ENCODE results near the gene PCIF1.
A peak's percentile ranks its signal among the peaks of the same experiment; 100 is the strongest.
"Not testable (repeated sequence)": the region's sequence is repeated elsewhere in the genome, so short reads cannot be mapped to it uniquely, and the experiment has no call there.

Gene PCIF1

DNA sequence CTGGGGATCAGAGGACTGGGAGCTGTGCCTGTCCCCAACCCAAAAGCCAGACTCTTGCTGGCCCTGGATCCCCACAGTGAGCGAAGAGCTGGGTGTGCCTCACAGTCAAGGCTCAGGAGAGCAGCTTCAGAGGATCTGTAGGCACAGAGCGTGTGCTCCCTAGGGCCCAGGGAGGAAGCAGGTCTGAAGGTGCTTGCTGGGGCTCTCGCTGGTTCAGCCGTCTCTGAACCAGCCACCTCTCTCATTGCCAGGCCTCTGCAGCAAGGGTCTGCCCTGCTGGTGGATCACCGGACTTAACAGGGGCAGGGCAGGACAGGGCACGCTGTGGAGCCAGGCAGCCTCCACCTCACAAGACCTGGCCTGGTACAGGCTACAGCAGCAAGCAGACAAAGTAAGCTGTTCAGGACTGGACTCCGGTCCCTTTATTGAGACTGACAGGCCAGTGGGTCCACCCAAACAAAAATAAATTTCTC lies 13.8 kb downstream of the PCIF1 start:
- no peak for DNase-seq

DNA sequence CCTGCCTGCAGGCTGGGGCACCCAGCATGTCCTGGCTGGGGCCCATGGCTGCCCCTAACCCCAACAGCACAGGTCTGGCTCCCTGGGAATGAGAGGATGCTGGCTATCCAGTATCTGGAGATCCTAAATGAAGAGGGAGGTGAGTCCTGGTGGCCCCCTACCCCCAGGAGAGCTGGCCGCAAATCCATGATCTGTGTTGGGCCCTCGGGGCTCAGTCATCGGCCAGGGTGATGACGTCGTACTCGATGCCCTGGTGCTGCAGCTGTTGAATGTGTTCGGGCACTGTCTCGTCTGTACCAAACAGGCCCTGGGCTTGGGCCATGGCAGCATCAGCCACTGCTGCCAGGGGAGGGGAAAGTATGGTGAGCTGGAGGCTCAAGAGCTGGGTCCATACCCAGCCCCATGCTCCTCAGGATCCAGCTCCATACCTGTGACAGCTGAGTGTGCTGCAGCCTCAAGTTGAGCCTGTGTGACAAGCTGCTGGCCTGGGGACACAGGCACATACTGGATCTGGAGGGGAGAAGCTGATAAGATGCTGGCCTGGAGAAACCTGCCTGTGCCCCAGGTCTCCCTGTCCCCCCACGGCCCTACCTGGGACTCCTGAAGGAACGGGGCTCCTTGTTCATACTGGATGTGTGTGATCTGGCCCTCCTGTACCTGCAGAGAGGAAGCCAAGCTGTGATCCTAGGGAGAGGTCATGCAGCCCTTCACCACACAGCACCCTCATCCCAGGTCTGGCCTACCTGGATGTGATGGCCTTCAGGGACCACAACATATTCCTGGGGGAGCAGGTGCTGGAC lies 14.5 kb downstream of the PCIF1 start:
- no peak for DNase-seq

DNA sequence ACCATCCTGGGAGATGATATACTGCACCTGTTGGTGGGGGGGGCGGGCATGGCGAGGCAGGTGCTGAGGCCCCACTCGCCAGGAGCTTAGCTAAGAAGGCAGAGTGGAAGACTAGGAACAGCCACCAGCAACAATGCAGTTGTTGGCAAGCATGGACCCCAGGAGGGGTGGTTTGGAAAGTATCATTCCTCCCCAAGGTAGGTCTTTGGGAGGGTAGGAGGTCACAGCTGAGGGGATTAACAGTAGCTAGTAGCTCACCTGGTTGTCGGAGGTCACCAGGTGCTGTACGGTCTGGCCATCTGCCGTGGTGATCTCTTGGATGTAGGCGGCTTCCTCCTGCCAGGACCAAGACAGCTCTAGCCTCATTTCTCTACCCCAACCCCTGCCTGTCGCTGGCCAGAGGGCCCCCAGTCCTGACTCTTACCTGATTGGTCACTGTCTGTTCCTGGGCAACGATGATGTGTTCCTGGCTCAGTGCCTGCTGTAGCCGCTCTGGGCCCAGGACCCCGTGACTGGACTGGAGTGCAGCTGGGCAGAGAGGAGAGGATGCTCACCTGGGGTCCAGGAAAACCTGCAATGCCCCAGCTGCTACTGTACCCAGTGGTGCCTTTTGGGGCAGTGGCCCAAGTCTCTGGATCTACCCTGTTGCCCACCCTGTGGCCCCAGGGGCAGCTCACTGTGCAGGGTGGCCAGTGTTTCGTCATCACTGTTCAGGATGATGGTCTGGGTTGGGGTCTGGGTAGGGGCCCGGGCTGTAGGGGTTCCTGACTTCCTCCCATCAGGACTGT lies 15.3 kb downstream of the PCIF1 start:
- DNase-seq, result no peak

DNA sequence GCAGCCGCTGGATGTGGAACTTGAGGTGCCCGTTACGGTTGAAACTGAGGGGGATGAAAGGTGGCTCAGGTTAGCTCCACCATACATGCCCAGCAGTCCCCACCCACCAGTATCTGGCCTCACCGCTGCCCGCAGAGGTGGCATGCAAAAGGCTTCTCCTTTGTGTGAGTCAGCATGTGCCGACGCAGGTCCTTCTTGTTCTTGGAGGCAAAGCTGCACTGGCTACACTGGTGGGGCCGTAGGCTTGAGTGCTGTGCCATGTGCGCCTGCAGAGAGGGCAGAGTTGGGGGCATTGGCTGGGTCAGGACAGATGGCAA lies 15.8 kb downstream of the PCIF1 start:
- DNase-seq, result no peak

DNA sequence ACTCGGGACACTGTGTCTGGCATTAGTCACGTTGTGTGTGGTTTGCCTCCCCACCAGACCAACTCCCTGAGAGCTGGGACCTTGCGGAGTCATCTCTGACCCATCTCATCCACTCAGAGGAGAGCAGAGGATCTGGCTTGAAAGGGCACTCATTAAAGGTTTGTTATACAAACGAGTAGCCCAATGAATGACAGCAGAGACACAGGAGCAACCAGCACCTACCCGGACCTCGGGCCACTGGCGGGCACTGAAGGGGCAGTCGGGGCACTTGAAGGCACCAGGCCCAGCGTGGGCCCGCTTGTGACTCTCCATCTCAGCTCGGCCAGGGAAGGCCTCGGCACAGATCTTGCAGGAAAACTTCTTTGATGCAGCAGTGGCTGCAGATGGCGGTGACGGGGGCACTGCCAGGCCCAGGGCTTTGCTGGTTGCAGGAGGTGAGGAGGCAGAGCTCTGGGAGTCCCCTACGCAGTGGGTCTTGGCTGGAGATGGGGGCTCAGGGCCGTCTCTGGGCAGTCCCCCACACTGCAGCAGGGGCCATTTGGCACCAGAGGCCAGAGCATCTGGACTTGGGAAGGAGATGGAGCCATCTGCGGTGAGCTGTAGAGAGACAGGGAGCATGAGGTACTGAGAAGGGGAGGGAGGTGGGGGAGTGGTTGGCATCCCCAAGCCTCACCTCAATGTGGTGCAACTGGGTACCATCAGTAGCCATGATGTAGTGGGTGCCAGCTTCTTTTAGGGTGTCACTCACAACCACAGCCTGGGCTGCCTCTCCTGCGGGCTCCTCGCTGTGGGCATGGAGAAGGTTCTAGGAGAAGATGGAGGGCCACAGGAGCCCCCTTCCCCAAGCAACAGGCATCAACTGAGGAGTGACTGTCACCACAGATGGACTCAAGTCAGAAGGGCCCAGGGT lies 17.7 kb downstream of the PCIF1 start:
- no peak for DNase-seq

DNA sequence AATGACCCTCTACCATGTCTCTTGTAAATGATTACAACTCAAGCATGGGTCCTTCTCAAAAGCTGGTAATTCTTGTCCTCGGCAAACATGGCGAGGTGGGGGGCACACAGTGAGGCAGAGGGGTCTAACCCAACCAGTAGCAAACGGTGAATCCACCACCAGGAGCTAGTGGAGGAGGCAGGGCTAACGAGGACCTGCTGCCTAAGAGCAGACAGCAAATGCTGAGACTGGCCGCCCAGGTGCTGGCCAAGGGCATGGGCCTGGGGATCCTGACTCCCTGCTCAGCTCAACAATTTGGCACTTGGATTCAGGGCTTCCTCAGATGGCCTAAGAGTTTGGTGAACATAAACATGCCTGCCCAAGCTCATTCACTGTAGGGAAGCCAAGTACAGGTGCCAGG lies 18.4 kb downstream of the PCIF1 start:
- no peak for DNase-seq

DNA sequence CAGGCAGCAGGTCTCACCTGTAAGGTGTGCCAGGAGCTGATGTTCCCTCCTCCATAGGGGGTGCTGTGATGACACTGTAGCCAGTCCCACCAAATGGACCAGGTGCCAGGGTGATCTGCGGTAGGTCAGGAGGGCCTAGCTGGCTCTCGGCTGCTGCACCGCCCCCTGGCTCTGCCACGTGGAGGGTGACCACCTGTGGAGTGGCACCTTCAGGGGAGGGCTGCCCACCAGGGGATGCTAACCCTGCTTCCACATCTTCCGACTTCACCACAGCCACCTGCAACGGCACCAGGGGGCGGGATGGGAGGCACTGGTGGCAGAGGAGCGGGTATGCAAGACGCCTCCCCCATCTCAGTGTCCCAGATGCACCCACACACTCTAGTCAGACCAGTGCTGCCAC lies 19.2 kb downstream of the PCIF1 start:
- DNase-seq, result no peak

DNA sequence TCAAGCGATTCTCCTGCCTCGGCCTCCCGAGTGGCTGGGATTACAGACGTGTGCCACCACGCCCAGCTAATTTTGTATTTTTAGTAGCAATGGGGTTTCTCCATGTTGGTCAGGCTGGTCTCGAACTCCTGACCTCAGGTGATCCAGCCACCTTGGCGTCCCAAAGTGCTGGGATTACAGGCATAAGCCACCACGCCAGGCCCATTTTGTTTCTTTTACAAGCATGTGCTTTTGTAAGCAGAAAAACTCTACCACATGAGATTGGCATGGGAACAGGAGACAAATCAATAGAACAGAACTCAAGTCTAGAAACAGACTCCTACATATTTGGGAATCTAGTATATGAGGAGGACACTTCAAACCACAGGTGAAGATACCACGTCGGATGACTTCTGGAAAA lies 21.8 kb downstream of the PCIF1 start:
- DNase-seq, result not testable (repeated sequence)

DNA sequence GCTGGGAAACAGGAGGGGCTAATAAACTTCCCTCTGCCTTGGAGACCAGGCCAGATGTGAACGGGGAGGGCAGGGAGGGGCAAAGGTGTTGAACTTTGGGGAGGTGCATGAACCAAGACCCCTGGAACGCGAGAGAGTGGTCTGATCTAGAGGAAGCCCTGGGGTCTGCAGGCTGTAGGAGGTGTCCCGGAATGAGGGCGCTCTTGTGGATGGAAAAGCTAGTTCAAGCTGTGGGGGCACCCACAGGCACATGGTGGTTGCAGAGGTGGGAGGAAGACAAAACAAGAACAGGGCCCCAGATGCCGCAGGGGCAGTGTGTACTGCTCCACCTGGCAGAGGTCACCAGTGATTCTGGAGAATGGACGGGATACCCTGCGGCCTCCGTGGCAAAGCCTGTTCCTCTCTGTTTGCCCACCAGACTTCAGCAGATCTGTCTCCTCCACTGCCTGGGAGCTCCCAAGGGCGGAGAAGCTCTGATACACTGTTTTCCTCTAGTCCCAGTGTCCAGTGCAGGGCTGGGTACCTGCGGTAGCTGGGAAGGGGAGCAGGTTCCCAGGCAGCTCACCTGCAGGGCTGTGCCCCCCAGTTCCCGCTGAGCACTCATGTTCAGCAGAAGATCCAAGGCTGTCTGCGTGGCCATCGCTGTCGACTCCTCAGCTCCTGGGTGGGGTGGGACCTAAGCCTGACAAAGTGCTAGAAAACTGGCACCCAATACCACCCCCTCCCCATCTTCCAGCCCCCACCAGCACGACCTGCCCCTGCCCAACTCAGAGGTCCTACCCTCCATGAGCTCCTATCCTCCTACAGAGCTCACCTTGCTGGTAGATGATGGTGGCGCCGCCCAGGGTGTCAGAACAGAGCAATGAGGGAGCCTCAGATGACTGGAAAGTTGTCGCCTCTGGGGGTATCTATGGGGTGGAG lies 22.8 kb downstream of the PCIF1 start:
- no peak for DNase-seq

DNA sequence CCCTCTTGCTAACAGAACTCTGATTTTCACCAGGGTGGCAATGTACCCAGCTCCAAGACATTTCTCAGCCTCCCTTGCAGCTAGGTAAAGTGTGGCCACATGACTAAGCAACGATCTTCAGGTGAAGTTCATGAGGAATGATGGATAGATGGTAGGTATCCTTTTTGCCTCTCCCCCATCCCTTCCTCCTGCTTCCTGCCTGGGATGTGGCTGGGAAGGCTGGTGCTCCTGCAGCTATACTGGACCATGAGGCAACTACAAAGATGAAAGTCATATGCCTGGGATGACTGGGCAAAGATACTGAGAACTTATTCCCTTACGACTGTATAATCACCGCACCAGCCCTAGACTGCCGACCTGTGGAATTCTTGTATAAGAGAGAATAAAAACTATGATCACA lies 24.1 kb downstream of the PCIF1 start:
- no peak for DNase-seq

DNA sequence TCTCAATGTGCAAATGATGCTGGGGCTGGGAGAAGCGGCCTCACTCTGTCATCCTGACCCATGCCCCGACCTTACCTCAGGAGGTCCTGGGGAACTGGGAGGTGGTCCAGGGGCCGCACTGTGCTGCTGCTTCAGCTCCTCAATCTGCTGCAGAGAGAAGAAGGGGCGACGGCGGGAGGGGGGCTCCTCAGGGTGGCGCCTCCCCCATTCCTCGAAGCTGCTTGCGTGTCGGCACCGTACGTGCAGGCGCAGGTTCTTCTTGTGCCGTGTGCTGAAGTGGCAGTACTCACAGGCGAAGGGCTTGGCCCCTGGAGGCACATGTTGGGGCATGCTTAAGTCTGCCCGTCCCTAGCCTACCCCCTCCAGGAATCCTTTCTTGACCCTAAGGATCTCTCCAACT lies 24.6 kb downstream of the PCIF1 start:
- no peak for DNase-seq

DNA sequence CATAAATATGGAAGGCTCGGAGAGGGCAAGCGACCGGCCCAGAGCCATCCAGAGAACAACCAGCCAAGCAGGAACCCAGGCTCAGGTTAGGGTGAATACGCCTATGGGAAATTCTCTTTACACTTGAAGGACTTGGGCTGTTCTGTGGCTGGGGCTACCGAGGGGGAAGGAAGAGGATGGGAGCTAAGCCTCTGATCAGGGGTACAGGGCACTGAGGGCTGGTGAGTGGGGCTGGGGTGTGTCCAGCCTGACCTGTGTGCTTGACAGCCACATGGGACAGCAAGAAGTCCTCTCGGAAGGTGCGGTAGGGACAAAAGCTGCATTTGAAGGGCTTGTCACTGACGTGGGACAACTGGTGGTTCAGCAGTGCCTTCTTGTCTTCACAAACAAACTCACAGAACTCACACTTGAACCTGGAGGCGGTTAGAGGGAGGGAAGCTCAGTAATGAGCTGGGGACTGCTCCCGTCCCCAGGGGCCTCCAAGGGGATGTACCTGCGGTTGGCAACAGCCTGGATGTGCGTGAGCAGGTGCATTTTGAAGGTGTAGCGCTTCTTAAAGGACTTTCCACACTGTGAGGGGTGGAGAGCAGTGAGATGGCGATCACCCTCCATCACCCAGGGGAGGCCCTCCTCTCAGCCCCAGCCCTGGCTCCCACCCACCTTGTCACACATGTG lies 25.6 kb downstream of the PCIF1 start:
- DNase-seq, result no peak

DNA sequence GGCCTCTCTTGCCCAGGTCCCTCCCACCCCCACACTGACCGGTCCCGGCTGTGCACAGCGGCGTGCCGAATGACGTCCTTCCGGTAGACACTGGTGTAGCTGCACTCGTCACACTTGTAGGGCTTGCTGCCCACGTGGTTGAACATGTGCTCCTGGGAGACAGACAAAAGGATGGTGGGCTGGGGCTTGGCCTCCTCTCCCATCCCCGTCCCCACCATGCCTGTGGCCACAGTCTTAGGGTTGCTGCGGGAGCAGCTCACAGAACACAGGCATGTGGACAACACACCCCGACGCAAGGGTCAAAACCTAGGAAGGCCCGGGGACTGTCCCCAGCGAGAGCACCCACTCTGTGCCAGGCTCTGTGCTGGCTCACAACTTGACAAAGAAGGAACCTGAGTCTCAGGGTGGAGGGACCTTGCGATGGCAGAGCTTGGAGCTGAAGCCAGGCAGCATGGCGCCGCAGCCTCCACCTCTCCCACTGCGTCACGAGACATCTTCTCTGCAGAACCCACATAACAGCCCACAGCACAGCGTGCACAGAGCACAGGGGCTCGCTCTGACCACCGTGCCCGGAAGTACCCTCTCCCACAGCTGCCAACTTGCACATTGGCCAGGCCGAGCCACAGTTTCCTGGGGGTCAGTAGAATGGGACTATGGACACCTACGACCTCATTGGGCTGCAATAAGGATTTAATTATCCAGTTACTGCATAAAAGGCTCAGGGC lies 27.7 kb downstream of the PCIF1 start:
- DNase-seq, result no peak

DNA sequence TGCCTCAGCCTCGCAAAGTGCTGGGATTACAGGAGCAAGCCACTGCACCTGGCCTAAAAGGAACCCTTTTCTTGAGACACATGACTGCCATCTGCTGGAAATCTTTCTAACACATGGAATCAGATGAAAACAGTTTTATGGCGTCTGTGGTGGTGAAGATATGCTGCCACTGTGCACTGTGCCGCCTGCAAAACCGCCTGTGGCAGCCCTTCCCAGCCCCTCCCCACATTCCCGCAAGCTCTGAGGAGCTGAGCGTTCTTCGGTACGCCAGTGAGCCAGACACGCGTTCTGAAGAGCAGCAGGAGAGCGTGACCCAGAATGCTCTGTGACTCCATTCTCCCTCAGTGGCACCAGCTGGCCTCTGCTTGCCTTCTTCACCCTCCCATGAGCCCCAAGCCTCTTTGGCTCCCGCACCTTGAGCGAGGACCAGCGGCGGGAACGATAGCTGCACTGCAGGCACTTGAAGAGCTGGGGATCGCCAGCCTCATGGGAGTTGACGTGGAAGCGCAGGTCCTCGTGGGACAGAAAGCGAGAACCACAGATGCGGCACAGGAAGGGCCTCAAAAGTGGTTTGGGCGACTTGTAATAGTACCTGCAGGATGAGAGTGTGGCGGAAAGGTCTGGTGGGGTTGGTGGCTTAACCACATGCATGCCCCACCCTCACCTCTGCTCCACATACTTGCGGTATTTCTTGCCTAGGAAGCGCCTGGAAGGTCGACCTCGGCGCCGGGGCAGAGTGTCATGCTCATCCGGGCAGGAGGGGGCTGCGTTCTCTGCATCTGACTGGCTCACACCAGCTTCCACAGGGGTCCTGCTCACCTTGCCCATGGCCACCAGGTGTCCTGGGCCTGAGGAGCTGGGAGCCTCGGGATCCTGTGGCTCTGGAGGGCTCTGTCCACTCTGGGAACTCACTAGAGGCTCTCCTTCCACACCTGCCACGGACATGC lies 28.8 kb downstream of the PCIF1 start:
- peak; percentile 47 for DNase-seq

DNA sequence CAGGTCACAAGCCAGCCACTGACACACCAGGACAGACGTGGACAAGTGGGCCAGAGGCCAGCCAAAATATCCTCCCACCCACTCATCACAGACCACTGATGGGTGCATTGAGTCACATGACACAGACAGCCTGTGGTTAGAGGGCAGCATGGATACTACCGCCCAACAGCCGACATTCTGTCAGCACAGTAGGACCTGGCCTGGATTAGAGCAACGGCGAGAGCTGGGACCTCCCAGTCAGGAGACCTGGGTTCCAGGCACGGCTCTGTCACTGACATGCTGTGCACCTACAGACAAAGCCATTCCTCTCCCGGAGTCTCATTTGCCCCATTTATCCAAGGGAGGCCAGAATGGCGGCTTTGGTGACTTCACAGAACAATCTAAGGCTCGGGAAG lies 29.5 kb downstream of the PCIF1 start:
- DNase-seq, result no peak

DNA sequence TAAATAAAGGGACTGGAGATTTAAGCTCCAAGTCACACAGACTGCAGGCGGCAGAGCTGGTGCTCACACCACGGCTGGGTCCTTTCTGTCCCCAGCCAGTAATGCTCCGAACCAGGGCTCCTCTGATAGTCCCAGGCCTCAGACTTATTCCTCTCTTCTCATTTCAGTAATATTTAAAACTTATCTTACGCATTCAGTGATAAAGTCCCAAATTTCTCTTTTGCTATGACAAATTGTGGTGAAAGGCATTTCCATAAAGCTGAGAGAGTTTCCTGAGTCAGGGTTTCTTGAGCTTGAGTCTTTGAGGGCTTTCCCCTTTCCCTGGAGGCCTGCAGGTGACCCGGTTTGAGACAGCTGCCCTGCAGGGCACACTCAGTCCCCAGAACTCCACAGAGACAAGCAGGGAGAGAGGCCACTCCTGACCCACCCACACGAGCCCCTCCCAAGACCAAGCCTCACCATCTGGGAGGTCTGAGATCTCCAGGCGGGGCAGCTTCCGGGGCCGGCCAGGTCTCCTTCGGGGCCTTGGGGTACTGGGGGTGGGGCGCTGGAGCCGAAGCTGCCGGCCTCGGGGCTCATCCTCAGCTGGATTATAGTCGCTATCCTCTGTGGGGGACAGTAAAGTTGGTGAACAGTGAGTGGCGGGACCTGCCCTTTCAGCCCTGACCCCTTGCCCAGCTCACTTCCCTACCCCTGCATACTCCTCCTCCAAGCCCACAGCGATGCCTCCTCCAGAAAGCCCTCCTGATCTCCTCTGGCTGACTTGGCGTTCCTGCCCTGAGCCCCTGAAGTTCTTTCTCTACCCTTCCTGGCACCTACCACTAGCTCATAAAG lies 30.9 kb downstream of the PCIF1 start:
- no peak for DNase-seq

DNA sequence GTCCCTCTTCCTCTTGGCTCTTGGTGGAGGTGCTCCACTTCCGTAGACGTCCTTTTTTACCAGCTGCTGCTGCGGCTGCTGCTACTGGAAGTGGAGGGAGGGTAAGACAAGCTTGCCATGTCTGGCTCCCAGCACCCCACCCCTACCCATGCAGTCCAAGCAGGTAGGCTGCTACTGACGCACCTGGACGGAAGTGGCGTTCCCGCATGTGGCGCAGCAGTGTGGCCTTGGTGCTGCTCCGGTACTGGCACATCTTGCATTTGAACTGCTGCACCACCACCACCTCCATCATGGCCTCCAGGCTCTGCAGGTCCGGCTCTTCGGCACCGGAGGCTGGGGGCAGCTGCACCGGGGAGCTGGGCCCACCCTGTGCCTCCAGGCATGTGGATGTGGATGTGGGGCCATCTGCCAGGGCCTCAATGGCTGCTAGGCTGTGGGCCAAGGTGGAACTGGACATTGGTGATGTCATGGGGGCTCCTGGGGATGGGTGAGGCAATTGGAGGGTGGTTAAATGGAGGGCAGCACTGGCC lies 33.1 kb downstream of the PCIF1 start:
- DNase-seq, result no peak

DNA sequence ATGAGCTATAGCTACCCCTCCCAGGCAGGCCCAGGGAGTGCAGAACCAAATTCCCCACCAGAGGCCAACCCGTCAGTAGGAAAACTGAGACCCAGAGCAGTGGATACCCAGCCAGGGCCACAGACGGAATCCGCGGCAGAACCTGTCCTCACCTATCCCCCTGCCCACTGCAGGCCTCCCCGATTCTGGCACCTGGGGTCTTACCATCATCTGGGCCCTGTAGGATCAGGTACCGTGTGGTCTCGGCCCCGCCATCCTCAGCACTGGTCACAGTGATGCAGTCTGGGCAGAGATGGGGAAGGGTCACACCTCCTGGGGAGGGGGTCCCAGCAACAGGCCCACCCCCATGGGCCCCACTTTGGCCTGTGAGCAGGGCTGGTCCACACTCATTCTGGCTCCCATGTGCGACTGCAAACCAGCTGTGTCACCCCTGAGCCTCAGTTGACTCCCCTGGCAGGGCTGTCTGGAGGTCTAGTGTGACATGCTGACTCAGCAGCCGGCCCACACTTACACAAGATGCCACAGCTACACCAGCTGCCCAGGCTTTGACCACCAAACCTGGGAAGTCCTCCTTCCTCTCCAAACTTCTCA lies 33.7 kb downstream of the PCIF1 start:
- no peak for DNase-seq

Data from NCI-H2081 treated with DMSO at 0.1 percent for 48 hours (cell line).